ENCODE results near the gene SLC24A4.

Gene SLC24A4

DNA sequence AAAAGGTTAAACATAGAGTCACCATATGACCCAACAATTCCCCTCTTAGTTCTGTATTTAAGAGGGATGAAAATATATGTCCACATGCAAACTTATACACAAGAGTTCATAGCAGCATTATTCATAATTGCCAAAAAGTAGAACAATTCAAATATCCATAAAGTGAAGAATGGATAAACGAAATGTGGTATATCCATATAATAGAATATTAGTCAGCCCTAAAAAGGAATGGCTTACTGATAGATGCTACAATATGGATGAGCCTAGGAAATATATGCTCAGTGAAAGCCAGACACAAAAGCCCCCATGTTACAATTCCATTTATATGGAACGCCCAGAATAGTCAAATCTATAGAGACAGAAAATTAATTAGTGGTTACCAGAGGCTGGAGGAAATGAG lies 146.6 kb downstream of the SLC24A4 start:
- DNase-seq (ENCODE audit: low spot score), result no peak
- TF ChIP-seq, protein P1, sequence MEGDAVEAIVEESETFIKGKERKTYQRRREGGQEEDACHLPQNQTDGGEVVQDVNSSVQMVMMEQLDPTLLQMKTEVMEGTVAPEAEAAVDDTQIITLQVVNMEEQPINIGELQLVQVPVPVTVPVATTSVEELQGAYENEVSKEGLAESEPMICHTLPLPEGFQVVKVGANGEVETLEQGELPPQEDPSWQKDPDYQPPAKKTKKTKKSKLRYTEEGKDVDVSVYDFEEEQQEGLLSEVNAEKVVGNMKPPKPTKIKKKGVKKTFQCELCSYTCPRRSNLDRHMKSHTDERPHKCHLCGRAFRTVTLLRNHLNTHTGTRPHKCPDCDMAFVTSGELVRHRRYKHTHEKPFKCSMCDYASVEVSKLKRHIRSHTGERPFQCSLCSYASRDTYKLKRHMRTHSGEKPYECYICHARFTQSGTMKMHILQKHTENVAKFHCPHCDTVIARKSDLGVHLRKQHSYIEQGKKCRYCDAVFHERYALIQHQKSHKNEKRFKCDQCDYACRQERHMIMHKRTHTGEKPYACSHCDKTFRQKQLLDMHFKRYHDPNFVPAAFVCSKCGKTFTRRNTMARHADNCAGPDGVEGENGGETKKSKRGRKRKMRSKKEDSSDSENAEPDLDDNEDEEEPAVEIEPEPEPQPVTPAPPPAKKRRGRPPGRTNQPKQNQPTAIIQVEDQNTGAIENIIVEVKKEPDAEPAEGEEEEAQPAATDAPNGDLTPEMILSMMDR (IDR thresholded peaks at IDR 0.05; ENCODE audit: borderline replicate concordance, control extremely low read depth, extremely low read depth, insufficient read depth, missing control alignments), result no peak
- in situ Hi-C loops (cut with MboI; ENCODE audit: low sequenced_read_pairs, unreplicated experiment), result no loop called here

DNA sequence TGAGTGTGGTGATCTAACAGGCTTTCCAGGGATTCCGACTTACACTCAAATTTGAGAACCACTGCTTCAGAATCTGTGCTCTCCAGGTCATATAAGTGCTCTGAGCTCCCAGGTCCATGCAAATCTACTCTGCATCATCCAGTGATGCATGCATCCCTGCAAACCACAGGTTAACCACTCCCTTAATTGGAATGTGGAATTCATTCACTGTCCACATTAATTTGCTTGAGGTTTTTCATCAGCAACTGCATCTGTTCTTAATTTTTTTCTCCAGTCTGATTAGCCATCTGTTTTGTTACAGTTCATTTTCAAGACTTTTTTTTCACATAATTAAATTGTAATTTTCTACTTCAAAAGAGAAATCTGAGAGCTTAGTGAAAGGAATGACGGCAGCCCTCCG lies 147.2 kb downstream of the SLC24A4 start:
- in situ Hi-C loops (cut with MboI; ENCODE audit: low sequenced_read_pairs, unreplicated experiment), result no loop called here
- TF ChIP-seq, protein P1 (IDR thresholded peaks at IDR 0.05; ENCODE audit: borderline replicate concordance, control extremely low read depth, extremely low read depth, insufficient read depth, missing control alignments), result no peak
- no peak for DNase-seq (ENCODE audit: low spot score)

DNA sequence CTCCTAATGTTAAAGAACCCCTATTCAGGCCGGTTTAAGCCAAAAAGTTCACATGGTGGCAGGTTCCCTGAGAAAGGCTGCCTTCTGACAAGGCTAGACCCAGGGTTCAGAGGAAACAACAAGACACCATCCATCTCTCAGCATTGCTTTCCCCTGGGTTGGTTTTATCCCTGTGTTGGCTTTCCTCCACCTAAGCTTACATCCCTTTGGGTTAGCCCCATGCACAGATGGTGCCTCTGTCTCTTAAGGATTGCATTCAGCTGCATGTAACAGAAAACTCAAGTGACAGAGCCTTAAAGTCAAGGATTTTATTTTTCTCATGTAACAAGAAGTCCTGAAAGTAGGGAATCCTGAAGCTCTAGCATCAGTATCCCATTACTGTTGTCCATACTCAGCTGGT lies 147.8 kb downstream of the SLC24A4 start:
- TF ChIP-seq, protein P1 (IDR thresholded peaks at IDR 0.05; ENCODE audit: borderline replicate concordance, control extremely low read depth, extremely low read depth, insufficient read depth, missing control alignments), result no peak
- no peak for DNase-seq (ENCODE audit: low spot score)
- in situ Hi-C loops (cut with MboI; ENCODE audit: low sequenced_read_pairs, unreplicated experiment), result no loop called here

GRCh38 chr14:92471919-92472318 lies 149.0 kb downstream of the SLC24A4 start:
- TF ChIP-seq, protein P1 (IDR thresholded peaks at IDR 0.05; ENCODE audit: borderline replicate concordance, control extremely low read depth, extremely low read depth, insufficient read depth, missing control alignments), result no peak
- DNase-seq (ENCODE audit: low spot score), result no peak
- in situ Hi-C loops (cut with MboI; ENCODE audit: low sequenced_read_pairs, unreplicated experiment), result no loop called here

DNA sequence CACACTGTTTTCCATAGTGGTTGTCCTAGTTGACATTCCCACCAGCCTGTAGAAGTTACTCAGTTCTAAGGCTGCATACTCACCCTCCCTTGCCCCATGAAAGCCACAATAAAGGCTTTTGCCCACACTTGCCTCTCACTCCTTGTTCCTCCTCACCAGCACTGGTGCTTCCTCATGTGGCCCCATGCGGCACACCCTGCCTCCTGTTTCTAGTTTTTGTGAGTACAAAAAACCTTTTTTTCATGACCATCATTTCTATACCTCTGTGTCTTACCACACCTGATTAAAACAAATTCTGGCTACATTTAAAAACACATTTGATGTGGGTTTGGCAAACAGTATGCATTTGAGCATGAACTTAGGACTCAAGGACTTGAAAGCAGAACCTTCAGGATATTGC lies 149.9 kb downstream of the SLC24A4 start:
- in situ Hi-C loops (cut with MboI; ENCODE audit: low sequenced_read_pairs, unreplicated experiment), result no loop called here
- TF ChIP-seq, protein P1 (IDR thresholded peaks at IDR 0.05; ENCODE audit: borderline replicate concordance, control extremely low read depth, extremely low read depth, insufficient read depth, missing control alignments), result no peak
- no peak for DNase-seq (ENCODE audit: low spot score)

- DNase-seq (ENCODE audit: low spot score), result no peak
- in situ Hi-C loops (cut with MboI; ENCODE audit: low sequenced_read_pairs, unreplicated experiment), result no loop called here
- TF ChIP-seq, protein P1 (IDR thresholded peaks at IDR 0.05; ENCODE audit: borderline replicate concordance, control extremely low read depth, extremely low read depth, insufficient read depth, missing control alignments), result no peak
These were observed 150.4 kb downstream of the SLC24A4 start for GRCh38 chr14:92473261-92473968.

Measured in GM13976 (cell line).